Activated T-cell treated with anti-CD3 and anti-CD28 coated beads, Interleukin-2, amount 50 U/mL, for 72 hours (primary cell): ENCODE measurements around the gene NDUFB6. TPM values are rescaled to one million over a fixed set of nuclear protein-coding genes. Genes with fewer than 3 reads are reported as not detected.
A peak's percentile ranks its signal among the peaks of the same experiment; 100 is the strongest.
"Not testable (repeated sequence)": the region's sequence is repeated elsewhere in the genome, so short reads cannot be mapped to it uniquely, and the experiment has no call there.

Source experiments
- ATAC-seq, 2 donors: fragments of 150-1000 bp; cut with Tn5 transposase; replicated peaks in 1 of 2; 2 replicates each; pipeline ENCODE4 v1.10.0; 2021; ENCODE audit warnings: moderate library complexity in 2 of 2, mild to moderate bottlenecking in 1 of 2
- DNase-seq, 2 donors: peaks; one replicate each; pipeline ENCODE4 v3.0.0; 2021 to 2022; ENCODE audit warnings: mixed read lengths in 1 of 2
- H3K27ac Mint-ChIP-seq: one replicate; pipeline ENCODE4 v1.8.0; 2022; ENCODE audit warnings: mild to moderate bottlenecking, moderate library complexity, mixed read lengths
- H3K27me3 Mint-ChIP-seq: one replicate; pipeline ENCODE4 v1.8.0; 2022; ENCODE audit warnings: low read depth, mixed read lengths
- H3K36me3 Mint-ChIP-seq, 2 donors: one replicate each; pipeline ENCODE4 v1.8.0; 2022; ENCODE audit warnings: mixed read lengths in 2 of 2, mild to moderate bottlenecking in 1 of 2; ENCODE audit not compliant: insufficient read depth in 2 of 2
- H3K4me1 Mint-ChIP-seq: one replicate; pipeline ENCODE4 v1.8.0; 2022; ENCODE audit warnings: low read depth, mixed read lengths
- H3K4me3 Mint-ChIP-seq, 2 donors: one replicate each; pipeline ENCODE4 v1.8.0; 2022; ENCODE audit warnings: mild to moderate bottlenecking in 2 of 2, mixed read lengths in 2 of 2, moderate library complexity in 2 of 2
- H3K9me3 Mint-ChIP-seq, 2 donors: one replicate each; pipeline ENCODE4 v1.8.0; 2022; ENCODE audit warnings: mixed read lengths in 2 of 2
- total RNA-seq, 2 donors: library from RNA; stranded (reverse); gene quantifications; one replicate each; pipeline ENCODE4 v1.2.3, GENCODE V29; 2022

The NDUFB6 gene
- total RNA-seq, result 10 to 100 TPM; 29.2 to 31.7 TPM

- H3K4me1 Mint-ChIP-seq, result peaks cover 38% of the 10 kb centered on the region
- ATAC-seq (peak; percentile 86 to 90), DNase-seq (peak; percentile 96 to 97)
- H3K27ac Mint-ChIP-seq, result peak within 1 kb of the TSS; percentile 99
- H3K36me3 Mint-ChIP-seq, result peaks cover 3 to 9% of the 10 kb centered on the region in 2 donors
- no peaks in the 10 kb centered on the region for H3K27me3 Mint-ChIP-seq
- H3K4me3 Mint-ChIP-seq, result peak within 1 kb of the TSS; percentile 100
- H3K9me3 Mint-ChIP-seq, result no peaks in the 10 kb centered on the region
These were observed at the start of gene NDUFB6 for GRCh38 chr9:32572900-32573523. NDUFB6 (minus strand) TSS chr9:32573159; CDS start chr9:32573060, 99 bp downstream.

GRCh38 chr9:32618261-32618660 lies 45.3 kb upstream of the NDUFB6 start:
- ATAC-seq (no peak), DNase-seq (no peak)
- Mint-ChIP-seq H3K9me3 (no peaks in the 10 kb centered on the region), H3K27ac (no peak overlapping the region), H3K4me1 (no peaks in the 10 kb centered on the region), H3K36me3 (no peaks in the 10 kb centered on the region), H3K4me3 (no peak overlapping the region), H3K27me3 (peaks cover 15% of the 10 kb centered on the region)

DNA sequence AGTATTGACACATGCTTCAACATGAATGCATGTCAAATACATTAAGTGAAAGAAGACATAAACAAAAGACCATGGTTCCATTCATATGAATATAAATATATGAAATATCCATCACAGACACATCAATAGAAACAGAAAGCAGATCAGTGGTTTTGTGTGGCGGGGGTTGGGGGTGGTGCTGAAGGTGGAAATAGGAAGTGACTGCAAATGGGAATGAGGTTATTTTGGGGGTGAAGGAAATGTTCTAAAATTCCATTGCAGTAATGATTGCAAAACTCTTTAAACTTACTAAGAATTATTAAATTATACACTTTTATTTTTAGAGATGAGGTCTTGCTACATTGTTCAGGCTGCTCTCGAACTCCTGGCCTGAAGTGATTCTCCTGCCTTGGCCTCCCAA lies 33.9 kb upstream of the NDUFB6 start:
- no peak for DNase-seq

GRCh38 chr9:32603914-32604852 lies 31.2 kb upstream of the NDUFB6 start:
- Mint-ChIP-seq H3K36me3 (no peaks in the 10 kb centered on the region), H3K27me3 (peaks cover 20% of the 10 kb centered on the region), H3K27ac (no peak overlapping the region)

More for the DNA sequence above, 33.9 kb upstream of the NDUFB6 start:
- Mint-ChIP-seq H3K27ac (no peak overlapping the region), H3K4me1 (no peaks in the 10 kb centered on the region), H3K27me3 (peaks cover 16% of the 10 kb centered on the region), H3K9me3 (peaks cover 1 to 2% of the 10 kb centered on the region in 2 donors), H3K4me3 (no peak overlapping the region), H3K36me3 (no peaks in the 10 kb centered on the region)
- ATAC-seq, result no peak

GRCh38 chr9:32599021-32599420 lies 26.1 kb upstream of the NDUFB6 start:
- H3K4me1 Mint-ChIP-seq, H3K9me3 Mint-ChIP-seq, H3K4me3 Mint-ChIP-seq, H3K36me3 Mint-ChIP-seq, H3K27ac Mint-ChIP-seq, DNase-seq, ATAC-seq: not testable (repeated sequence)
- H3K27me3 Mint-ChIP-seq, result peaks cover 28% of the 10 kb centered on the region

More at GRCh38 chr9:32603914-32604852, 31.2 kb upstream of the NDUFB6 start:
- peaks cover 1 to 2% of the 10 kb centered on the region in 2 donors for H3K9me3 Mint-ChIP-seq
- H3K4me1 Mint-ChIP-seq, result no peaks in the 10 kb centered on the region
- no peak for ATAC-seq
- no peak for DNase-seq
- no peak overlapping the region for H3K4me3 Mint-ChIP-seq

- Mint-ChIP-seq H3K9me3 (no peaks in the 10 kb centered on the region), H3K27me3 (peaks cover 32% of the 10 kb centered on the region), H3K36me3 (no peaks in the 10 kb centered on the region), H3K4me3 (no peak overlapping the region), H3K4me1 (no peaks in the 10 kb centered on the region), H3K27ac (no peak overlapping the region)
- ATAC-seq (no peak), DNase-seq (no peak)
These were observed 24.0 kb upstream of the NDUFB6 start for GRCh38 chr9:32596936-32597335.

- Mint-ChIP-seq H3K4me1 (no peaks in the 10 kb centered on the region), H3K27me3 (peaks cover 39% of the 10 kb centered on the region), H3K9me3 (no peaks in the 10 kb centered on the region), H3K4me3 (no peak overlapping the region), H3K36me3 (no peaks in the 10 kb centered on the region), H3K27ac (no peak overlapping the region)
- ATAC-seq, result no peak
- no peak for DNase-seq
These were observed 23.3 kb upstream of the NDUFB6 start for GRCh38 chr9:32596096-32596865.

DNA sequence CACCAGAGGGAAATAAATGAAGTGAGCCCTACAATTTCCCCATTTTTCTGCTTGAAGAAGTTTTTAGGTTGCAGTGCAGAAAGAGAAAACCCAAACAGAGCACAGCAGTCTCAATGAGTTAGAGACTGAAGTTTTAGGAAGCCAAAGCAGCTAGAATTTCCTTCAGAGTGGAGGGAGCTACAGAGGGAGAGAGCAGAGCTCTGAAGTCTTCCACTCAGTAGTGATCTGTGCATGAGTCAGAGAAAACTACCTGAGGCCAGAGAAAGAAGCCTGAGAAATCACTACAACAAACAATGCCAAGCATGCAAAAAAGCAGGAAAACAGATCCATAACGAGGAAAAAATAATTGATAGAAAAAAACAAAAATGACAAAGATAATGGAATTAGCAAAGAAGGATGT lies 17.9 kb upstream of the NDUFB6 start:
- no peak for DNase-seq
- Mint-ChIP-seq H3K4me1 (peaks cover 5% of the 10 kb centered on the region), H3K27ac (no peak overlapping the region), H3K9me3 (no peaks in the 10 kb centered on the region), H3K36me3 (no peaks in the 10 kb centered on the region), H3K4me3 (no peak overlapping the region), H3K27me3 (peaks cover 24% of the 10 kb centered on the region)
- no peak for ATAC-seq

GRCh38 chr9:32590476-32590875 lies 17.5 kb upstream of the NDUFB6 start:
- H3K27ac Mint-ChIP-seq, result no peak overlapping the region
- ATAC-seq (no peak), DNase-seq (no peak)
- peaks cover 5% of the 10 kb centered on the region for H3K4me1 Mint-ChIP-seq
- H3K36me3 Mint-ChIP-seq, result no peaks in the 10 kb centered on the region
- H3K4me3 Mint-ChIP-seq, result no peak overlapping the region
- H3K9me3 Mint-ChIP-seq, result no peaks in the 10 kb centered on the region
- H3K27me3 Mint-ChIP-seq, result peaks cover 28% of the 10 kb centered on the region

GRCh38 chr9:32589083-32589723 lies 16.2 kb upstream of the NDUFB6 start:
- Mint-ChIP-seq H3K36me3 (no peaks in the 10 kb centered on the region), H3K27me3 (peaks cover 37% of the 10 kb centered on the region), H3K9me3 (no peaks in the 10 kb centered on the region), H3K4me3 (no peak overlapping the region), H3K27ac (no peak overlapping the region), H3K4me1 (peaks cover 5% of the 10 kb centered on the region)
- peak in 1 of 2 donors; percentile 46 for ATAC-seq
- no peak for DNase-seq

DNA sequence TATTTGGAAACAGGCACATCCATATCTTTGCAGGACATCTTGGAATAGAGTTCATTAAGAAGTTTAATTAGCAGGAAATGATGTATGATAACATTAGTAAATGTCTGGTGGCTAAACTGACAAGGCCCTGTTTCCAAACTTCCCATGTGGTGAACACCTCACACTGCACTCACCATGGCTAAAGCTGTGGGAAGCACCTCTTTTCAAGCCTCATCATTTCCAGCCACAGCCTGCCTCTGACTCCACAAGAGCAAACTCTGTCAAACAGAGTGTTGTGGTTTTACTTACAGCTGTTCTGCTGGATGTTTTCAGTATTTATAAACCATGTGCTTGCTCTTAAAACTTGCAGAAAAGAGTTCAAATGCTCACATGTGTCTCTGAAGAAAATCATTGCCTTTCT lies 14.9 kb upstream of the NDUFB6 start:
- Mint-ChIP-seq H3K4me1 (peaks cover 5% of the 10 kb centered on the region), H3K9me3 (no peaks in the 10 kb centered on the region), H3K4me3 (no peak overlapping the region), H3K27me3 (peaks cover 37% of the 10 kb centered on the region), H3K27ac (no peak overlapping the region), H3K36me3 (no peaks in the 10 kb centered on the region)
- DNase-seq (peak; percentile 13 to 21), ATAC-seq (peak; percentile 67 to 86)

DNA sequence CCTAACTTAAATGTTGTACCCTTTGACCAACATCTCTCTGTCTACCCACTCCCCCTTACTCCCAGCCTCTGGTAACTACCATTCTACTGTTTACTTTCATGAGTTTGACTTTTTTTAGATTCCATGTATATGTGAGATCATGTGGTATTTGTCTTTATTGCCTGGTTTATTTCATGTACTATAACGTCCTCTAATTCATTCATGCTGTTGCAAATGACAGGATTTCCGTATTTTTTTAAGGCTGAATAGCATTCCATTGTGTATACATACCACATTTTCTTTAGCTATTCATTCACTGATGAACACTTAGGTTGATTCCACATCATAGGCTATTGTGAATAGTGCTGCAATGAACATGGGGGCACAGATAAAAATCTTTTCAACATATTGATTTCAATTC lies 11.8 kb upstream of the NDUFB6 start:
- Mint-ChIP-seq H3K27ac (no peak overlapping the region), H3K4me3 (no peak overlapping the region), H3K36me3 (no peaks in the 10 kb centered on the region), H3K4me1 (peaks cover 8% of the 10 kb centered on the region), H3K9me3 (no peaks in the 10 kb centered on the region), H3K27me3 (peaks cover 29% of the 10 kb centered on the region)
- DNase-seq (no peak), ATAC-seq (no peak)
